Measurements from ENCODE around the gene MAPK11.

MAPK11 gene

GRCh38 chr22:50307890-50308596 lies 37.9 kb upstream of the MAPK11 start:
- DNase-seq (ENCODE audit: low read depth in 2 of 2) = no peak

- no peak for DNase-seq (ENCODE audit: low read depth in 2 of 2)
These were observed 36.9 kb upstream of the MAPK11 start, which contains the start of gene PLXNB2 for GRCh38 chr22:50306753-50307749. Gene PLXNB2, minus strand, starts transcription at chr22:50307646. Its CDS starts 17,062 bp downstream, at chr22:50290584.

GRCh38 chr22:50305923-50306566 lies 35.9 kb upstream of the MAPK11 start:
- DNase-seq (ENCODE audit: low read depth in 2 of 2) = no peak

- no peak for DNase-seq (ENCODE audit: low read depth in 2 of 2)
These were observed 35.3 kb upstream of the MAPK11 start for GRCh38 chr22:50305393-50305922.

GRCh38 chr22:50304528-50305392 lies 34.6 kb upstream of the MAPK11 start:
- DNase-seq (ENCODE audit: low read depth in 2 of 2) = no peak

GRCh38 chr22:50303848-50304527 lies 33.8 kb upstream of the MAPK11 start:
- no peak for DNase-seq (ENCODE audit: low read depth in 2 of 2)

- DNase-seq (ENCODE audit: low read depth in 2 of 2) = no peak
These were observed 33.3 kb upstream of the MAPK11 start for GRCh38 chr22:50303515-50303847.

GRCh38 chr22:50302564-50302963 lies 32.4 kb upstream of the MAPK11 start:
- DNase-seq (ENCODE audit: low read depth in 2 of 2) = no peak

GRCh38 chr22:50302041-50302541 lies 31.9 kb upstream of the MAPK11 start:
- no peak for DNase-seq (ENCODE audit: low read depth in 2 of 2)

GRCh38 chr22:50301581-50301991 lies 31.4 kb upstream of the MAPK11 start:
- DNase-seq (ENCODE audit: low read depth in 2 of 2) = no peak

GRCh38 chr22:50300620-50301257 lies 30.6 kb upstream of the MAPK11 start:
- no peak for DNase-seq (ENCODE audit: low read depth in 2 of 2)

- DNase-seq (ENCODE audit: low read depth in 2 of 2) = no peak
These were observed 29.8 kb upstream of the MAPK11 start for GRCh38 chr22:50299785-50300619.

- DNase-seq (ENCODE audit: low read depth in 2 of 2) = no peak
These were observed 29.0 kb upstream of the MAPK11 start for GRCh38 chr22:50298937-50299784.

- no peak for DNase-seq (ENCODE audit: low read depth in 2 of 2)
These were observed 28.1 kb upstream of the MAPK11 start for GRCh38 chr22:50298266-50298637.

- DNase-seq (ENCODE audit: low read depth in 2 of 2) = no peak
These were observed 27.5 kb upstream of the MAPK11 start for GRCh38 chr22:50297510-50298265.

- no peak for DNase-seq (ENCODE audit: low read depth in 2 of 2)
These were observed 26.7 kb upstream of the MAPK11 start for GRCh38 chr22:50296658-50297490.

Measured in stimulated activated CD4-positive, alpha-beta T cell treated with anti-CD3 and anti-CD28 coated beads, Interleukin-1b, Interleukin-23, amount 100 ng/mL, for 1 hour (primary cell).